ENCODE measurements around the gene SLCO4A1.

The SLCO4A1 gene

DNA sequence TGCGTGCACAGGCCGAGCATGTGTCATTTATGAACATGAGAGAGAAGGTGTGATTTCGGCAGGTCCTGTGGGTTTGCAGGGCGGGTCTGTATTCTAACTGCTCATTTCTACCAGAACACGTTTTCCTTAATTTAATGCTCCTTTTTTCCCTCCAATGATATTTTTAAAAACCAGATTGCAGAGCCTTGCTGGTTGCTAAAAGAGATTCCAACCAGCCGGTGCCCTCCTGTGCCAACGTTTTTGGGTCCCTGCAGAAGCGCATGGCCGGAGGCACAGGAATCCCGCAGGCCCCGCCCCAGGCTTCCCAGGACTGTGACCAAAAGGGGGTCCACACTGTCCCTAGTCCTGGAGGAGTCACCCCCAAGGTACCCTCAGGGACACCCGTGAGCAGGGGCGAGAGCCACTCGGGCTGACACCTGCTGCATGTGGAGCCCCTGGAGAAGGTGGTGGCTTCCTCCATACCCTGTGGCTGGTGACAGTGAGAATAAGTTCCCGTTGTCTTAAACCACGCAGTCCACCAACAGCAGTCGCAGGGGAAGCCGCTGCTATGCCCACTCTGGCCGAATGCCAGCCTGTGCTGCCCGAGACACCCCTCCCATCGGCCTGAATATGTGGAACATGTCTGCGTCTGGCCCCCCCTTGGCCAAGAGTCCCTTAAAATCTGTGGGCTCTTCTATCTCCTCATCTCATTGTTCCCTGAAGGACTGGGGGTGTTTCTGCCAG is 50.7 kb downstream of the SLCO4A1 start:
- DNase-seq (ENCODE audit: extremely low read depth, low read depth), result no peak
- TF ChIP-seq, protein P1, sequence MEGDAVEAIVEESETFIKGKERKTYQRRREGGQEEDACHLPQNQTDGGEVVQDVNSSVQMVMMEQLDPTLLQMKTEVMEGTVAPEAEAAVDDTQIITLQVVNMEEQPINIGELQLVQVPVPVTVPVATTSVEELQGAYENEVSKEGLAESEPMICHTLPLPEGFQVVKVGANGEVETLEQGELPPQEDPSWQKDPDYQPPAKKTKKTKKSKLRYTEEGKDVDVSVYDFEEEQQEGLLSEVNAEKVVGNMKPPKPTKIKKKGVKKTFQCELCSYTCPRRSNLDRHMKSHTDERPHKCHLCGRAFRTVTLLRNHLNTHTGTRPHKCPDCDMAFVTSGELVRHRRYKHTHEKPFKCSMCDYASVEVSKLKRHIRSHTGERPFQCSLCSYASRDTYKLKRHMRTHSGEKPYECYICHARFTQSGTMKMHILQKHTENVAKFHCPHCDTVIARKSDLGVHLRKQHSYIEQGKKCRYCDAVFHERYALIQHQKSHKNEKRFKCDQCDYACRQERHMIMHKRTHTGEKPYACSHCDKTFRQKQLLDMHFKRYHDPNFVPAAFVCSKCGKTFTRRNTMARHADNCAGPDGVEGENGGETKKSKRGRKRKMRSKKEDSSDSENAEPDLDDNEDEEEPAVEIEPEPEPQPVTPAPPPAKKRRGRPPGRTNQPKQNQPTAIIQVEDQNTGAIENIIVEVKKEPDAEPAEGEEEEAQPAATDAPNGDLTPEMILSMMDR (IDR thresholded peaks at IDR 0.05; ENCODE audit: low read depth, low read length), result no peak

- DNase-seq (ENCODE audit: extremely low read depth, low read depth), result no peak
- TF ChIP-seq, protein P1 (IDR thresholded peaks at IDR 0.05; ENCODE audit: low read depth, low read length), result no peak
These were observed 51.2 kb downstream of the SLCO4A1 start for GRCh38 chr20:62693524-62693922.

DNA sequence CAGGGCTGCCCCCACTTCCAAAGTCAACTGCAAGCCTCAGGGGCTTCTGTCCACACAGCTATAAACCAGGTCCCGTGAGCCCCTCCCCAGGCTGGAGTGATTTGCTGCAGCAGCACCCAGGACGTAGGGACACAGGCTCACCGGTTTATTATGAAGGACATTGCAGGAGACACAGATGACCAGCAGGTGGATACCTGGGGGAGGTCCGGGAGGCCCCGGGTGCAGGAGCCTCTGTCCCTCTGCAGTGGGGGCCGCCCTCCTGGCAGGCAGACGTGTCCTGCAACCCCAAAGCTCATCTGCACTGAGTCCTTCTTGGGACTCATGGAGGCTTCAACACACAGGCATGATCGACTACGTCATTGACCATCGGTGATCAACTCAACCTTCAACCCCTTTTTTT is 51.8 kb downstream of the SLCO4A1 start:
- TF ChIP-seq, protein P1 (IDR thresholded peaks at IDR 0.05; ENCODE audit: low read depth, low read length), result no peak
- no peak for DNase-seq (ENCODE audit: extremely low read depth, low read depth)

GRCh38 chr20:62694868-62695267 is 52.6 kb downstream of the SLCO4A1 start:
- TF ChIP-seq, protein P1 (IDR thresholded peaks at IDR 0.05; ENCODE audit: low read depth, low read length), result no peak
- DNase-seq (ENCODE audit: extremely low read depth, low read depth), result no peak

- no peak for DNase-seq (ENCODE audit: extremely low read depth, low read depth)
- TF ChIP-seq, protein P1 (IDR thresholded peaks at IDR 0.05; ENCODE audit: low read depth, low read length), result no peak
These were observed 53.4 kb downstream of the SLCO4A1 start for GRCh38 chr20:62695448-62696414.

DNA sequence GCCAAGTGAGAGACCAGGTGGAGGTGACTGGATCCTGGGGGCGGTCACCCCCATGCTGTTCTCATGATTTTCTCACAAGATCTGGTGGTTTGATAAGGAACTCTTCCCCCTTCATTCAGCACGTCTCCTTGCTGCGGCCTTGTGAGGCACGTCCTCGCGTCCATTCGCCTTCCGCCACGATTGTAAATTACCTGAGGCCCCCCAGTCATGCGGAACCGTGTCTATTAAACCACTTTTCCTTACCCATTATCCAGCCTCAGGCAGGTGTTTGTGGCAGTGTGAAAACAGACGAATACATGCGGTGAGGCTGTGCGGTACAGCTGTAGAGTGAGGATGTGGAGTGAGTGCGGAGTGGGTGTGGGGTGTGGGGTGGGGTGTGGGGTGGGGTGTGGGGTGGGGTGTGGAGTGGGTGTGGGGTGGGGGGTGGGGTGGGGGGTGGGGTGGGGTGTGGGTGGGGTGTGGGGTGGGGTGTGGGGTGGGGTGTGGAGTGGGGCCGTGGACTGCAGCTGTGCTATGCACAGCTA is 54.2 kb downstream of the SLCO4A1 start:
- DNase-seq (ENCODE audit: extremely low read depth, low read depth), result no peak
- TF ChIP-seq, protein P1 (IDR thresholded peaks at IDR 0.05; ENCODE audit: low read depth, low read length), result no peak

GRCh38 chr20:62696989-62697388 is 54.7 kb downstream of the SLCO4A1 start:
- TF ChIP-seq, protein P1 (IDR thresholded peaks at IDR 0.05; ENCODE audit: low read depth, low read length), result no peak
- DNase-seq (ENCODE audit: extremely low read depth, low read depth), result no peak
